Measurements from ENCODE around the gene NME4.
"Not testable (repeated sequence)": the region's sequence is repeated elsewhere in the genome, so short reads cannot be mapped to it uniquely, and the experiment has no call there.

The NME4 gene

DNA sequence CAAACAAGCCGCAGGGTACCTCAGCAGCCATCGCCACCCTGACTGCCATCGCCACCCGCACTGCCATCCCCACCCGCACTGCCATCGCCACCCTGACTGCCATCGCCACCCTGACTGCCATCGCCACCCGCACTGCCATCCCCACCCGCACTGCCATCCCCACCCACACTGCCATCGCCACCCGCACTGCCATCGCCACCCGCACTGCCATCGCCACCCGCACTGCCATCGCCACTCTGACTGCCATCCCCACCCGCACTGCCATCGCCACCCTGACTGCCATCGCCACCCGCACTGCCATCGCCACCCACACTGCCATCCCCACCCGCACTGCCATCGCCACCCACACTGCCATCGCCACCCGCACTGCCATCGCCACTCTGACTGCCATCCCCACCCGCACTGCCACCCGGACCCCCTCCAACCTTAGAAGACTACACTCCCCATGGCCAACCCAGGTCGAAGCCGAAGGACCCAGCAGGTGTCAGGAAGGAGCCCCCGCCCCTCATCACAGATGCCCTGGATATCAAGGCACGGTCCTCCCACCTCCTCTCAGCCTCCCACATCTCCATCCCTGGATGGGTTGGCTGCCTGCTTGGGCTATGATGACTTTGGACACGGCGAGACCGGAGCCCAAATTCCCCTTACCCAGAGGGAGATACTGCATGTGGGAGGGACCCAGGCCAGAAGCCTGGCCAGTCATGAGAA is 18.7 kb upstream of the NME4 start:
- H3K27ac ChIP-seq (ENCODE audit: insufficient read depth, low read depth, low read length, poor library complexity, severe bottlenecking); H3K36me3 ChIP-seq (ENCODE audit: control insufficient read depth, insufficient read depth, low read length); H3K4me3 ChIP-seq (ENCODE audit: insufficient read depth, low read depth, low read length); H3K9me3 ChIP-seq (ENCODE audit: control insufficient read depth, low read length): not testable (repeated sequence)
- H3K27me3 ChIP-seq (ENCODE audit: control insufficient read depth, insufficient read depth, low read length, poor library complexity, severe bottlenecking), result peaks cover 13% of the 10 kb centered on the region
- H3K4me1 ChIP-seq (ENCODE audit: control insufficient read depth, insufficient read depth, low read length), result peaks cover 14% of the 10 kb centered on the region
- 87 to 88% methylated on average over 31 to 35 of the region's 36 CpGs for WGBS, 2 experiments

DNA sequence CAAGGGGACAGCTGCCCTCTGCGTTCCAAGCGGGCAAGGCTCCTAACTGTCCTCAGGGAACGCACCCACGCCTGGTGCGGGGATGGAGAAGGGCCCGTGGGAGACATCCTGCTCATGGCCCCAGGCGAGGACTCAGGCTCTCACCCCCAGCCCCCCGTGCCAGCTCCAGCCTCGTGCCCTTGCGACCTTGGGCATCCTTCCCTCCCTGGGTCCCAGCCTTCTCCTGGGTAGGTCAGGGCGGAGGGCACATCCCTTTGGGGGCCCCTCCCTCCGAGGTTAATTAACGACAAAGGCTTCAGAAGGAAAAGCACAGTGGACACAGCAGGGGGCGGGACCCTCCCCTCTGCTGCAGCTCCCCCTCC is 18.2 kb upstream of the NME4 start:
- Histone ChIP-seq H3K36me3 (ENCODE audit: control insufficient read depth, insufficient read depth, low read length) (no peaks in the 10 kb centered on the region), H3K9me3 (ENCODE audit: control insufficient read depth, low read length) (no peaks in the 10 kb centered on the region), H3K4me3 (ENCODE audit: insufficient read depth, low read depth, low read length) (no peak overlapping the region), H3K27ac (ENCODE audit: insufficient read depth, low read depth, low read length, poor library complexity, severe bottlenecking) (no peak overlapping the region), H3K27me3 (ENCODE audit: control insufficient read depth, insufficient read depth, low read length, poor library complexity, severe bottlenecking) (peaks cover 19% of the 10 kb centered on the region), H3K4me1 (ENCODE audit: control insufficient read depth, insufficient read depth, low read length) (peaks cover 19% of the 10 kb centered on the region)
- WGBS, 2 experiments, result 69 to 73% methylated on average over 14 of the region's 14 CpGs

DNA sequence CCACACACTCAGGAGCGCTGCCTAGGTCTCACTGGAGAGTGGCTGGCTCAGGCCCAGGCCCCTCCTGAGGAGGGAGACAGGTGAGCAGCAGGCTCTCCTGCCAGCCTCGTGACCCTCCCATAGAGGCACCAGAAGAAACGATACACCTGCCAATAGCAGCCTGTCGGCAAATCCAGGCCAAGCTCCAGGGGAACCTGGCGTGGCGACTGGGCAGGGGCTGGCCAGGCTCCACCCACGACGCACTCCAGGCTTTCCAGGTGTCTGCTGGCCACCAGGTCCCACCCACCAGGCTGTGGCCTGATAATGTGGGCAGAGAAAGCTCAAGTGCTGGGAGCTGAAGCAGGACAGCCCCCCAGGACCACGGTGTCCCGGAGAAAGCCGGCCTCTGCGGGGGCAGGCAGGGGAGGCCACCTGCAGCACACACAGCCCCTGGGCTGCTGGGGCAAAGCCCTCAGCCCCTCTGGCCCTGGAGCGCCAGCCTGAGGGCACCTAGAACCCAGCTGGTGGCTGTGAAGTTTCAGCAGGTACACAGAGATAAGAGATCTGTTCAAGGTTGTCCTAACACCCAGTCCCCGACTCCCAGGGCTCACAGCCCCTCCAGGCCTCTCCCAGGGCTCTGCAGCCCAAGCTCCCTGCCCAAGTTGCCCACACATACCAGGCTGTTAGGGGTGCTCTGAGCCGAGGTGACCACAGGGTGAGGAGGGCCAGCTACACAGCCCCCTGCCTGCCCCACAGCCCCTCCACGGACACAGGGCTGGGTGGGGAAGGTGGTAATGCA is 17.6 kb upstream of the NME4 start:
- Histone ChIP-seq H3K27ac (ENCODE audit: insufficient read depth, low read depth, low read length, poor library complexity, severe bottlenecking) (no peak overlapping the region), H3K9me3 (ENCODE audit: control insufficient read depth, low read length) (no peaks in the 10 kb centered on the region), H3K4me1 (ENCODE audit: control insufficient read depth, insufficient read depth, low read length) (peaks cover 19% of the 10 kb centered on the region), H3K27me3 (ENCODE audit: control insufficient read depth, insufficient read depth, low read length, poor library complexity, severe bottlenecking) (peaks cover 24% of the 10 kb centered on the region), H3K4me3 (ENCODE audit: insufficient read depth, low read depth, low read length) (no peak overlapping the region), H3K36me3 (ENCODE audit: control insufficient read depth, insufficient read depth, low read length) (no peaks in the 10 kb centered on the region)
- WGBS, 2 experiments, result 68 to 69% methylated on average over 16 of the region's 16 CpGs

DNA sequence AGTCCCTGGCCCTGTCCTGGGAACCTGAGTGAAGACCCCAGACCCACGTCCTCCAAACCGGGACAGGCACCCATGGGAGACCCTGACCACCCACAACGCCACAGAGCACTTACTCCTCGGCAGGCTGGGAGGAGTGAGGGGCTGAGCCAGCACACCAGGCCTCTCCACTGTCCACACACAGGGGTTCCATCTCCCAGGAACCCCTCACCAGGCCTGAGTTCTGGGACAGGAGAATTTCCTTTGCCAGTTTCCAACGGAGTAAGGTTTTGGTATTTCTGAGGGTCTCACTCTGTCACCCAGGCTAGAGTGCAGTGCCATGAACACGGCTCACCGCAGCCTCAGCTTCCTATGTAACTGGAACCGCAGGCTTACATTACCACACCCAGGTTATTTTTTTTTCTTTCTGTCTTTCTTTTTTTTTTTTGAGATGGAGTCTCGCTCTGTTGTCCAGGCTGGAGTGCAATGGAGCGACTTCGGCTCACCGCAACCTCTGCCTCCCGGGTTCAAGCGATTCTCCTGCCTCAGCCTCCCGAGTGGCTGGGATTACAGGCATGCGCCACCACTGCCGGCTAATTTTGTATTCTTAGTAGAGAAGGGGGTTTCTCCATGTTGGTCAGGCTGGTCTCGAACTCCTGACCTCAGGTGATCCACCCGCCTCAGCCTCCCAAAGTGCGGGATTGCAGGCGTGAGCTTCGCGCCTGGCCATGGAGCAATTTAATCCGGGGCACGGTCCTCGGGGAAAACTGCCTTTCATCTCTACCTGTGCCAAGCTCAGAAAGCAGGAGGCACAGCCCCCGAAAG is 16.8 kb upstream of the NME4 start:
- Histone ChIP-seq H3K9me3 (ENCODE audit: control insufficient read depth, low read length) (no peaks in the 10 kb centered on the region), H3K4me3 (ENCODE audit: insufficient read depth, low read depth, low read length) (peak overlapping the region; percentile 75), H3K27ac (ENCODE audit: insufficient read depth, low read depth, low read length, poor library complexity, severe bottlenecking) (no peak overlapping the region), H3K36me3 (ENCODE audit: control insufficient read depth, insufficient read depth, low read length) (no peaks in the 10 kb centered on the region), H3K4me1 (ENCODE audit: control insufficient read depth, insufficient read depth, low read length) (peaks cover 19% of the 10 kb centered on the region), H3K27me3 (ENCODE audit: control insufficient read depth, insufficient read depth, low read length, poor library complexity, severe bottlenecking) (peaks cover 24% of the 10 kb centered on the region)
- 81 to 82% methylated on average over 27 of the region's 27 CpGs for WGBS, 2 experiments

DNA sequence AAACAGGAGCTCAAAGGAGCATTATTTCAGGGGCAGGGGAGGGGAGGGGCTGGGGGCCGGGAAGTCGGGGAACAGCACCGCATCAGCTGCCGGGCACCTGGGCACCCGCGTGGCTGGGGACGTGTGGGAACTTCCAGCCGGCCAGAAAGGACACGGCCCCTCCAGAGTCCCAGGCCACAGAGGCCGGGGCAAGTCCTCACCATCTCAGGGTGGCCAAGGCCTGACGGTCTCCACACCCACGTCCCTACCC is 16.3 kb upstream of the NME4 start:
- peak overlapping the region; percentile 75 for H3K4me3 ChIP-seq (ENCODE audit: insufficient read depth, low read depth, low read length)
- 7 to 8% methylated on average over 12 of the region's 12 CpGs for WGBS, 2 experiments
- H3K9me3 ChIP-seq (ENCODE audit: control insufficient read depth, low read length), result no peaks in the 10 kb centered on the region
- H3K27ac ChIP-seq (ENCODE audit: insufficient read depth, low read depth, low read length, poor library complexity, severe bottlenecking), result no peak overlapping the region
- peaks cover 19% of the 10 kb centered on the region for H3K4me1 ChIP-seq (ENCODE audit: control insufficient read depth, insufficient read depth, low read length)
- H3K36me3 ChIP-seq (ENCODE audit: control insufficient read depth, insufficient read depth, low read length), result no peaks in the 10 kb centered on the region
- H3K27me3 ChIP-seq (ENCODE audit: control insufficient read depth, insufficient read depth, low read length, poor library complexity, severe bottlenecking), result peaks cover 24% of the 10 kb centered on the region

DNA sequence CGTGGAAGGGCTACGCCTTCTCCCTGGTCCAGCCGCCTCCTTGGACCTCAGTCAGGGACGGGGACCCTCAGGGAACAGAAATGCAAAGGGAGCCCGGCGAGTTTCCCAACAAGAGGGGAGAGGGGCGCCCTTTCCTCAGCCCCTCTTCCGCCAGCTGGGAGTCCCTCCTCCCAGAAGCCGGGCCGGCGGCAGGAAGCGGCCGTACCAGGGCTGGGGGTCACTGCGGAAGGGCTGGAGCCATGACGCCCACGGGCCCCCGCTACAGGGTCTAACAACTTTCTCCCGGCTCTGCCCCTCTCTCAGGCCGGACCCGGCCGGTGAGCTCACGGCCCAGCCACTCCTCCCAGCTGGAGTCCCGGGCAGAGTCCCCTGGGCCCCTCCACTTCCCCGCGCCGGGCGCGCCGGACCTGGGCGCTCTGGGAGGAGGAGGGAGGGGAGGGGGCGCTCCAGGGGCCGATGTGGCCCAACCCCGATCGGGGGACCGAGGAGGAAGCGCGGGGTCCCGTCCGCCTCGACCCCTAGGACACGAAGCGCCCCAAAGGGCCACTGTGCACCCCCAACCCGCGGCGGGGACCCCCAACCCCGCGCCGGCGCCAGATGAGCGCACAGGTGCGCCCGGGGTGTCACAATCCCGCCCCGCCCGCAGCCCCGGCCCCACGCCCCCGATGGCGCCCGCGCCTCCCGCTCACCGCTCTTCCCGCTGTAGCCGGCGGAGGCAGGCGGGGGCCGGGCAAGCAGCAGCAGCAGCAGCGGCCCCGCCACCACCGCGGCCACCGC is 15.8 kb upstream of the NME4 start:
- peaks cover 19% of the 10 kb centered on the region for H3K4me1 ChIP-seq (ENCODE audit: control insufficient read depth, insufficient read depth, low read length)
- no peaks in the 10 kb centered on the region for H3K36me3 ChIP-seq (ENCODE audit: control insufficient read depth, insufficient read depth, low read length)
- H3K27ac ChIP-seq (ENCODE audit: insufficient read depth, low read depth, low read length, poor library complexity, severe bottlenecking), result no peak overlapping the region
- 0% methylated on average over 73 of the region's 73 CpGs for WGBS, 2 experiments
- H3K9me3 ChIP-seq (ENCODE audit: control insufficient read depth, low read length), result no peaks in the 10 kb centered on the region
- peaks cover 24% of the 10 kb centered on the region for H3K27me3 ChIP-seq (ENCODE audit: control insufficient read depth, insufficient read depth, low read length, poor library complexity, severe bottlenecking)
- H3K4me3 ChIP-seq (ENCODE audit: insufficient read depth, low read depth, low read length), result peak overlapping the region; percentile 75

DNA sequence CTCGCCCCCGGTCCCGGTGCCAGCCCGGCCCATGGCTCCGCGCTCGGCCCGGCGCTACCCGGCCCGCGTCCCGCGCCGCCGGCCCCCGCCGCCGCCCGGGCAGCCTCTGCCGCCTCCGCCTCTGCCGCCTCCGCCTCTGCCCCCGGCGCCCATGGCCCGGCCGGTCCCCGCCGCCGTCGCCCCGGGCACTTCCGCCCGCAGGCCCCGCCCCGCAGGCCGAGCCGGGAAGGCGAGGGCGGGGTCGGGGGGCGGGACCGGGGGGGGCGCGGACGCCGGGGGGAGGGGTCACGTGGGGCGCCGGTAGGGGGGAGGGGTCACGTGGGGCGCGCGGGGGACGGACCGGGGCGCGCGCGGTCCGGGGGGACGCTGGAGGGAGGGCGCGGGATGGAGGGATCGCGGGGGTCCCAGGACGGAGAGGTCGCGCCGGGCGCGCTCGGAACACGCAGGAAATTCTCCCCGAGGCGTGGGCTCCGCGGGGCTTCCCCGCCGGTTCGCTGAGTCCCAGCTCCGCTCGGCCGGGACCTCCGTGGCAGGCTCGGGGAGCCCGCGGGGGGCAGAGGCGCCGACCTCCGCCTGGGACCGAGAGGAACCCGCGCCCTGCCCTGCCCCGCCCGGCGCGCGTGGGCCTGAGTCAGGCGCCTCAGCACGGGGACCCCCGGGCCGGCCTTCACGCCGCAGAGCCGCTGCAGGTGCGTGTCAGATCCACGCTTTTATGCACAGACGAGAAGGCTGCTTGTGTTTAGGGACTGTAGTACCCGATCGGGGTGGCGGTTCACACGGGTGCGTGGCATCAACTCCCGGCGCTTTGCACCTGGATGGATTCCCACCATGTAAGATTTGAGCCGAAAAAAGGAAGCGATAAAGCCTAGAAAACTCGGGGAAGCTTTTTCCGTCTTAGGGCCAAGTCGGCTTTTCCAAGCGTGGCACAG is 14.9 kb upstream of the NME4 start, which contains the start of gene PGAP6:
TSS of gene PGAP6 (minus strand) at position 190 of the 929 bp plus-strand sequence. CDS start at position 33, 157 bp downstream.
- Histone ChIP-seq H3K27ac (ENCODE audit: insufficient read depth, low read depth, low read length, poor library complexity, severe bottlenecking) (no peak within 1 kb of the TSS), H3K36me3 (ENCODE audit: control insufficient read depth, insufficient read depth, low read length) (no peaks in the 10 kb centered on the region), H3K4me3 (ENCODE audit: insufficient read depth, low read depth, low read length) (peak within 1 kb of the TSS; percentile 75), H3K4me1 (ENCODE audit: control insufficient read depth, insufficient read depth, low read length) (peaks cover 19% of the 10 kb centered on the region), H3K9me3 (ENCODE audit: control insufficient read depth, low read length) (no peaks in the 10 kb centered on the region), H3K27me3 (ENCODE audit: control insufficient read depth, insufficient read depth, low read length, poor library complexity, severe bottlenecking) (peaks cover 24% of the 10 kb centered on the region)
- 0 to 1% methylated on average over 110 to 123 of the region's 123 CpGs for WGBS, 2 experiments

DNA sequence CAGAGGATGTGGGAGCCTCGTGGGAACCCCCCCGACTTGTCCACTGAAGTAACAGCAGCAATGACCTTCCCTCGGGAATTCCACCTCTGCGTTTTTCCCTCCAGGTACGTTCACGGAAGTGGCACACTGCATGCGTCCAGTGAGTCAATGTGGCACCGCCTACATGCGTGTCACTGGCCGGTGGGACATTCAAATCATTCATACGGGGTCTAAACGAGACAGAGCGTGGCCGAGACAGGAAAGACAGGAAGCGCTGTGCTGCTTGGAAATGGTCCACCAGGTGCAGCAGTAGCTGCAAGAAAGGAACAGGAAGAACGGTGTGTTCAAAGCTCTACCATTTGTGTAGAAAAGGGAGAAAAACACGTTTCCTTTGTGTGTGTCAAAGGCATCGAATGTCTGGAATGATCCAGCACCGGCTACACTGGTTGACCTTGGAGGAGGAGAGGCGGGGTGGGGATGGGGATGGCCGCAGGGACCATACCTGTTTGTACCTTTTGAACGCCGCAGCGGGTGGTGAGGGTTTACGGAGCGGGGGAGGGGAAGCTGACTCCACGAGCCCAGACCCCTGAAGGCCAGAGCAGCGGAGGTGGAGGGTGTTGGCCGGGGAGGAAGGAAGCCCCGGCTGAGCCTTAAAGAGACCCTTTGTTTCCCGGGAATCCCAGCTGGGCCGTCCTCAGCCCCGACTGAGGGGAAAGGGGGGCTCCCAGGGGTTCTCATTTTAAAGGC is 13.5 kb upstream of the NME4 start:
- H3K4me1 ChIP-seq (ENCODE audit: control insufficient read depth, insufficient read depth, low read length), result peaks cover 19% of the 10 kb centered on the region

More for the DNA sequence above, 13.5 kb upstream of the NME4 start:
- H3K4me3 ChIP-seq (ENCODE audit: insufficient read depth, low read depth, low read length), result no peak overlapping the region
- peaks cover 24% of the 10 kb centered on the region for H3K27me3 ChIP-seq (ENCODE audit: control insufficient read depth, insufficient read depth, low read length, poor library complexity, severe bottlenecking)
- no peak overlapping the region for H3K27ac ChIP-seq (ENCODE audit: insufficient read depth, low read depth, low read length, poor library complexity, severe bottlenecking)
- no peaks in the 10 kb centered on the region for H3K9me3 ChIP-seq (ENCODE audit: control insufficient read depth, low read length)
- no peaks in the 10 kb centered on the region for H3K36me3 ChIP-seq (ENCODE audit: control insufficient read depth, insufficient read depth, low read length)
- 3 to 4% methylated on average over 33 of the region's 33 CpGs for WGBS, 2 experiments
